GM18499 (cell line): ENCODE measurements around the gene TSPAN18.

Experiments used
- ATAC-seq: cut with Tn5 transposase; IDR thresholded peaks from one replicate; pipeline ENCODE4 v1.9.1; 2021; ENCODE audit warnings: moderate number of reproducible peaks; ENCODE audit not compliant: insufficient read depth, unreplicated experiment

Gene TSPAN18

GRCh38 chr11:44775366-44775984, 48.7 kb downstream of the TSPAN18 start:
- no peak for ATAC-seq

GRCh38 chr11:44775985-44776446, 49.3 kb downstream of the TSPAN18 start:
- ATAC-seq = no peak

GRCh38 chr11:44776551-44777208, 49.9 kb downstream of the TSPAN18 start:
- ATAC-seq = no peak

- no peak for ATAC-seq
Observed at GRCh38 chr11:44777209-44778194, 50.7 kb downstream of the TSPAN18 start.

- no peak for ATAC-seq
Observed at GRCh38 chr11:44778195-44779100, 51.7 kb downstream of the TSPAN18 start.

GRCh38 chr11:44779736-44780520, 53.2 kb downstream of the TSPAN18 start:
- no peak for ATAC-seq

- no peak for ATAC-seq
Observed at GRCh38 chr11:44780940-44781631, 54.3 kb downstream of the TSPAN18 start.

GRCh38 chr11:44781655-44782054, 54.9 kb downstream of the TSPAN18 start:
- ATAC-seq = no peak

GRCh38 chr11:44782478-44782877, 55.7 kb downstream of the TSPAN18 start:
- ATAC-seq = no peak

- no peak for ATAC-seq
Observed at GRCh38 chr11:44784436-44784760, 57.6 kb downstream of the TSPAN18 start.

GRCh38 chr11:44784851-44785250, 58.1 kb downstream of the TSPAN18 start:
- ATAC-seq = no peak

- no peak for ATAC-seq
Observed at GRCh38 chr11:44785856-44786607, 59.3 kb downstream of the TSPAN18 start.

GRCh38 chr11:44787070-44787469, 60.3 kb downstream of the TSPAN18 start:
- no peak for ATAC-seq

GRCh38 chr11:44787981-44788380, 61.2 kb downstream of the TSPAN18 start:
- no peak for ATAC-seq

- no peak for ATAC-seq
Observed at GRCh38 chr11:44788536-44789261, 61.9 kb downstream of the TSPAN18 start.

- ATAC-seq = no peak
Observed at GRCh38 chr11:44789496-44789895, 62.7 kb downstream of the TSPAN18 start.

GRCh38 chr11:44790211-44790610, 63.4 kb downstream of the TSPAN18 start:
- ATAC-seq = no peak
